ENCODE data around the gene TENM4.

The TENM4 gene

DNA sequence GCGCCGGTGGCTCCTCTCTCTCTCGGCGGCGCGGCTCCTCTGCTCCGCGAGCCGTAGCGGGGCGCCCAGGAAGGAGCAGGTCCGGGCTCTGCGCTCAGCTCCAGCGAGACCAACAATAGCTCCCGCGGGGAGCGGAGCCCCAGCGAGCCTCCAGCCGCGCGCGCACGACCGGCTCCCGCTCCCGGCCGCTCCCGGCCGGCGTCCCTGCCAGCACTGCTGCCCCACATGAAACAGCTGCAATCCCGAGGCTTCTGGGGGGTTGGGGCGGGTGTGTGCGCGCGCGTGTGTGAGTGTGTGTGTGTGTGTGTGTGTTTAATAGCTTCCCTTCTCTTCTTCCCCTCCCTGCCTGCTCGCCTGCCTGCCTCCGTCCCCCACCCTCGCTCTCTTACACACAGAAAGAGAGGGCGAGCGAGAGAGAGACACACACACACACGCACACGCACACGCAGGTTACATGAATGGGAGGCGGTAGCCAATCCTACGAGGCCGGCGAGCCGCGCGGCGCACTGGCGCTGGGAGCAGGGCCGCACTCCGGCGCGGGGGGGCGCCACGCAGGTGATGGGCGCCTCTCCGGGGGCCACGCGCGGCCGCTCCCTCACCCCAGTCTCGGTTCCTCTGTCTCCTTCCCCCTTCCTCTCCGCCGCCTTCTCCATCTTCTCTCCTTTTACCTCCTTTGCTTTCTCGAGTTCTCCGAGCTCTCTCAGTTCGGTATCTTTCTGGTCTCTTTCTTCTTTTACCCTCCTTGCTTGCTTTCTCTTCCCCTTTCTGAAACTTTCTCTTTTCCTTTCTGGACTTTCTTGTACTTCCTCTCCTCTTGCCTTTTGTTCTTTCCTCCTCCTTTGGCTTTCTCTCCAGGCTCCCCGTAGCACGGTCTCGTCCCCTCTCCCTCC is at the start of gene TENM4:
Gene TENM4 (minus strand): TSS at position 460 of the 890 bp plus-strand sequence. CDS start 371,086 bp downstream, outside the sequence.
- DNase-seq (ENCODE audit: low read depth): no peak

DNA sequence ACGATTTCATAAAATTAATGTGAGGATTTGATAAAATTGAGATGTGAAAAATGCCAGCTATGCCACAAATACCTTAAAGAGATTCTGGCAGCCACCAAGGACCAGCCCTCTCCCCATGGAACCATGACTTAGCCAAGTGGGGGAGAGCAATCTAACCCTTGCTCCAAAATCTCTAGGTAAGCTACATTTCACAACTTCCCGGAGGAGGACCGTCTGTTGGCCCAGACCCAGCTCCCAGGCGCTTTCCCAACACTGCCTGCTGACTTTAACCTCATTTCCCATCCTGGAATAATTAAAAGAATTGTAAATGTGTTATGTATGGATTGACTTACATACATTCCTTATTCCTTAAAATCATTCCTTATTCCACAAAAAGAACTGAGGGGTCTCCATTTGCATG is 47.5 kb upstream of the TENM4 start:
- DNase-seq (ENCODE audit: low read depth): no peak

DNA sequence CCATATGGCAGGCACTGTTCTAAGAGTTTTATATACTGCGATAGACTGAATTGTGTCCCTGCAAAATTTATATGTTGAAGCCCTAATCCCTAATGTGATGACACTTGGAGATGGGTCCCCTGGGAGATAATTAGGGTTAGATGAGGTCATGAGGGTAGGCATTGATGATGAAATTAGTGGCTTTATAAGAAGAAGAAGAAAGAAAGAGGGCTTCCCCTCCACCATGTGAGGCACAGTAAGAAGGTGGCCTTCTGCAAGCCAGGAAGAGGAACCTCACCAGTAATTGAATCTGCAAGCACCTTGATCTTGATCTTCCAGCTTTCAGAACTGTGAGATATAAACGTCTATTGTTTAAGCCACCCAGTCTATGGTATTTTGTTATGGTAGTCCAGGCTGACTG is 46.6 kb upstream of the TENM4 start:
- DNase-seq (ENCODE audit: low read depth): no peak

DNA sequence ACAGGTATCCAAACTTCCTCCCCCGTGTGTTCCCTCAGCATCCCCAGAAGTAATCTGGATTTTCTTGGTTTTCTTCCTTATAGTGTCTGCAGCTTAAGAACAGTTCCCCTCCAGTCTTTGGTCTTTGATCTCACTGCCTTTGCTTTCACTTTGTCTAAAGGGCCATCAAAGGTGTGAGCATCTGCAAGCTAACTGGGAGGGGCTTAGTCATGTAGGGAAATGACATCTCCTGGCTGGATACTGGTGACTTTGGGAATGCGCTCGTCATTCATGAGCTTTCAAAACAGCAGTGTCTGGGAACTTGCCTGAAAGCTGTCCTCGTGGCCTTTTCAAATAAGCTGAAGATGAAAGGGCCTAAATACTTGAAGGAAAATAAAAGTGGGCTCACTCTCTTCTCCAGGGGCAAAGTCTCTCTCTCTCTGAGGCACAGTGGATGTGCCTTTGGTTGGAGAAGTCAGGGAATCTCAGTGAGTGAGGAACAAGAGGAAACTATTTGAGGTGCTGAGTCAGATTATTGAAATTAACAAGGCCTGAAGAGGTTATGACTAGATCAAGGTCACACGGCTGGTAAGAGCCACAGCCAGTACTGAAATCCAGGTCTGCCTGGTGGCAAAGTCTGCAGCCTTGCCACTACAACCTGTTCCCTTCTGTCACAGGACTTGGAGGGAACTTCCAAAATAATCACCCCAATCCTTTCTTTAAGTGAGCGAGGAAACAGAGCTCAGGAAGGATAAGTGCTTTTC is 45.6 kb upstream of the TENM4 start:
- no peak for DNase-seq (ENCODE audit: low read depth)

DNA sequence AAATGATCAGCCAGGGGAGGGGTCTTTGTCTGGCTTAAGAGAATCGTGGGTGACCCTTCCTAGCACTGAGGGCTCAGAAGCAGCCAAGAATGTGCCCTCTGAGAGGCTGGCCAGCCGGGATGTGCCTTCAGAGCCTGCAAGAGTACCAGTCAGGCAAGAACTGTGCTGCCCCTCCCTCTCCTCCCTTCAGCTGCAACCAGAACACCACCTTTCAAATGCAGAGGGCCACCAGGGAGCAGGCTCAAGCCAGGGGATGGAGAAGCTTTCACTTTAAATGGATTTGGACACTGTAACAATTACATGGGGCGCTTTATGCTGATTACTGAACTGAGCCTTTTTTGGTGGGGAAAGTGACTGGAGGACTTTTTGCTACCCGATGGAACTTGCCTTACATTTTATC is 44.9 kb upstream of the TENM4 start:
- DNase-seq (ENCODE audit: low read depth): no peak

DNA sequence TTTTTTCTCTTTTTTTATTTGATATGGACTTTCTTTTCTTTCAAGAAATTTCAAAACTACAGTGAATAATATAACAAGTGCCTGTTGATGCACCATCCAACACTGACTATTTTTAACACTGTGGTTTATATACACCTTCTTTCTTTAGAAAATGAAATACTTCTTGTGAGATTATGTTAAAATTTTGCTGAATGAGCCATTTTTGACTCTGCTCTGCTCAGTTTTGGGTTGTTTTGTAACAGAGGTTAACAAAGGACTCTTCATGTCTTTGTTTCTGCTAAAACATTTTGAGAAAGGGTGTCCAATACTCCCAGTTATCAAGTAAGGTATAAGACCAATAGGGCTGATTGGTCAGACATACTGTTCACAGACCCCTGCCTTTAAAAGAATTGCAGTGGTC is 44.0 kb upstream of the TENM4 start:
- no peak for DNase-seq (ENCODE audit: low read depth)

DNA sequence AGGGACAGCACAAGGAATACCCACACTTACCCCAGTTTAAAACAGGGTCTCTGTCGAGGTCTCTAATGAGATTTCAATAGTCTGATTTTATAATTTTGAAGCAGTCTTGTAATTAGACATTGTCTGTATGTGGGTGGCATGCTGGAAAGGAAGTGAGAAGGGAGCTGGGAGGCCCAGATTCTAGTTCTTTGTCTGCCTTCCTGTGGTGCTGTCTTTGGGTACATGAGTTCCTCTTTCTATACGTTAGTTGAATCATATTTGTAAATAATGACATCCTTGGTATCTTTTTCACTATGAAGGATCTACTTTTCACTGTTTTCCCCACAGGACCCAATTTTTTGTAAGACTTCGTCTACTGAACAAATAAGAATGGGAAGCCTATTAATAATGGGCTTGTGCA is 42.0 kb upstream of the TENM4 start:
- no peak for DNase-seq (ENCODE audit: low read depth)

DNA sequence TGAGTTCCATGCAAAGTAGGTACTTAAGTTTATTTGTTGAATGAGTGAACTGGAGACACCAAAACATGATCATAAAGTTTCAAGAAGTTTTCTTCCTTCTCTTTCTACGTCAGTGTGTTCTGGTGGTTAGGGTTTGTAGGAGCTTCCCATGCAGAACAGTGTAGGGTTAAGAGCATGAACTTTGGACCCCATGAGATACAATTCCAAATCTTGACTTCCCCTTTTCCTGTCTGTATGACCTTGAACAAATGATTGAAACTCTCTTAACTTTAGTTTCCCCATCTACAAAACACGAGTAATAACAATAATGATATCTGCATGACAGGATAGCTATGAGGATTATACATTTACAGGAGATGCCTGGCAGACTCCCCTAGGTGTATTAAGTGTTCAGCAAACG is 41.0 kb upstream of the TENM4 start:
- no peak for DNase-seq (ENCODE audit: low read depth)

DNA sequence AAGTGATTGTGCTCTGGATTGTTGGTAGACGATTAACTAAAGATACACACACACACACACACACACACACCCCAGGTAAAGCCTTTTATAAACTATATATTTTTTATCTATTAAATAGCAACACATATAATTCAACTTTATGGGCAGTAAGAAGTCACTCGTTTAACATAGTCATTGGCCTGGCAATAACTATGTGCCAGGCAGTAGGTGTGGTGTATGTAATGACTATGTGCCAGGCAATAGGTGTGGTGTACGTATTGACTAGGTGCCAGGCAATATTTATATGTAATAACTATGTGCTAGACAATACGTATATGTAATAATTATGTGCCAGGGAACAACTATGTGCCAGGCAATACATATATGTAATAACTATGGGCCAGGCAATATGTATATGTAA is 40.0 kb upstream of the TENM4 start:
- DNase-seq (ENCODE audit: low read depth): no peak

DNA sequence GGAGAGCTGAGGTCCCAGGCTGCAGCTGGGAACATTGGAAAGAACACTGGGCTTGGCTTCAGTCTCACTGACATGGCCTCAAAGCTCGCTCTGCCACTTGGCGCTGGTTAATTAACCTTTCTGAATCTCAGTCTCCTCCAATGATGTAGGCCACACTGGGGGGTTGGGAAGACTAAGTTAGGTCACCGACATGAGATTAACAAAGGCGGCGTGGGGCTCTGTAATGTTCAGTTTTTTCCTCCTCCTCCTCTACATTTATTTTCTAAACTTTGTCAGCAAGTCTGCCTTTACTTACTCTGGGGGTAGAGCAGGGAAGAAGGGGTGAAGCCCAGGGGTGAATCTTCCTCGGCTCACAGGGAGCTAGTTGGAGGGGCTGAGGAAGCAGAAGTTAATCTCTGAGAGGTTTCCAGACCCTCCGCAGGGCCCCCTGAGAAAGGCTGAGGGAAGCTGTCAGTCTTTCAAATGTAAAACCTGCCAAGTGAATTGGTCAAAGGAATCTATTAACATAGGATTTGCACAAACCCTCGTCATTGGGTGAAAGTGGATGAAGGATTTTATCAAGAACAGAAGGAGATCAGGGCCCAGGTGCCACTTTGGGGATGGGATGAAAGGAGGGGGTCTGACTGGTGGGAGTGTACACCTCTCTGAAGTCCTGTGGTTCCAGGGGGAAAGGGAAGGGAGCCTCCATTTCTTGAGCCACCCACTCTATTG is 32.1 kb upstream of the TENM4 start:
- DNase-seq (ENCODE audit: low read depth): no peak

DNA sequence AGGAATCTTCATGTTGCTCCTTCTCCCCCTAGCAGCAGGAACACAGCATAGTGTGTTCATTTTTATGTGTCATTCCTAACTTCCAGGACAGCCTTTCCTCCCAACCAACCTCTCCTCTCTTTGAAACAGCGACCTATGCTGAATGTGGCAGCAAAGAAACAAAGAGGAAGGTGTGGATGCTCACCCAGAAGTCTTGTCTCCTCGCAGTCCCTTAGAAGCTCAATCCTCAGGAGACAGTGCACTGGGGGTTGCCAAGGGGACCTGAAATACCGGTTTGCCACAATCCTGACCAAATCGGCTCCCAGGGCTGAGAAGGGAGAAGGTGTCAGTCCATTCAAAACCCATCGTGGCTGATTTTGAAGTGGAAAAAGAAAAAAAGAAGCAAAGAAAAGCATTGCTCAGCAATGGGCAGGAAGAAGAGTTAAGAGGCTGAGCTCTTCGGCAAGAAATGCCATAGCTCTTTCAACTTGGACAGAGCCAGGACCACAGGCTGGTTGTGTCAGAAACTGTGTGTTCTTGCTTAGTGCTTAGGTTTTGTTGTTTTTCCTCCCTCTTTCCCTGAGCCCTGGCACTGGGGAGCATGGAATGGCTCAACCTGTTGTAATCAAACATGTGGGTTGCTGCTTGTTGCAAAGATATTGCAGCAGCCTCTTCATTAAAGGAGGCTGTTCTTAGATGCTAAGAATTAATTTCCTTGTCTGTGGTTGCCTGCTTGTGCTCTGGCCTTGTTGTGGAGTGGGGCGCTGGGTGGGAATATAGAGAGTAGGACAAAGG is 30.4 kb upstream of the TENM4 start:
- DNase-seq (ENCODE audit: low read depth): no peak

DNA sequence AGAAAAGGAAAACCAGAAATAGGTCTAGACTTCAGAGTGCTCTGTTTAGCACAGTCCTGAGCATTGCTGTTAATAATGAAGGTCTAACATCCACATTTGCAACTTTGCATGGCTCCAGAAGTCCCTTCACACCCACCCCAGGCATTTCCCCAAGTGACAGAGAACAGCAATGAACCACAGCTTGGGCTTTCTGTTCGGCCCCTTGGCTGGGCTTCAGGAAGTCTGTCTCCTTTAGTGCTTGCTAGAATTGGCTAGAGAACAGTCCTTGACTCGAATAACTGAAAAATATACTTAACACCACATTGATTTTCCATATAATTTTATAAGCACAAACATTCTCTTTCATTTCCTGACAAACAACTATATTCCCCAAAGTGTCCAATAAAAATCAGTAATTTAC is 29.3 kb upstream of the TENM4 start:
- no peak for DNase-seq (ENCODE audit: low read depth)

DNA sequence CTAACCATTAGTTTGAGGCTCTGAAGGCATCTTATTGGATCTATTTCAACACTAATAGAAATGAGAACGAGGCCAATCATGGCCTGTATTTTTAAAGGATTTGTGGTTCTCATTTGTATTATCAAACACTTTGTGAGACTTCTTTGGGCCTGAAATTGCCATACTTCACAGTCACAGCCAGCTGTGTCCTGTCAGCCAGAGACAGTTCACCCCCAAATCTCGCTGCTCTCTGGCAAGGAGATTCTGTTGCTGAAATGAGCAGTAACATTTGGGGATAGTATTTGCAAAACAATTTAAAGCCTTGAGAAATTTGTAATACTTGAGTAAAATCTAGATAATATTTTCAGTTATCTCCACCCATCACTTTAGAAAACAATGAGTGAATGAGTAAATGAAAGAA is 26.9 kb upstream of the TENM4 start:
- DNase-seq (ENCODE audit: low read depth): no peak

DNA sequence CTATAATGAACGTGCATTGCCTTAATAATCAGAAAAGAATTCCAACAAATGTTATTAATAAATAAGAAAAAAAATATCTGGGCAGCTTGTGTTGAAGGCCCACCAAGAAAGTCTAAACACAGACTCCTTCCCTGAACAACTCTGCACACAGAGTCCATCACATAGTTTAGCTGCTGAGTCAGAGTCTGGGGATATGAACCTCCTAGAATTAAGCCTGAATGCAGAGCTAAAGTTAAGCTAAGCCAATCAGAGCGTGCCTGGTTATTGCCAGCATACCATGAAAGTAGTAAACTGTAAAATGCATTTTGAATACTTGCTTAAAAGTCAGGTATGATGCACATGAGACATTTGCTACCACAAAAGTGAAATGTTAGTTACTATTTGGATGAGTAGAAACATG is 25.6 kb upstream of the TENM4 start:
- no peak for DNase-seq (ENCODE audit: low read depth)

DNA sequence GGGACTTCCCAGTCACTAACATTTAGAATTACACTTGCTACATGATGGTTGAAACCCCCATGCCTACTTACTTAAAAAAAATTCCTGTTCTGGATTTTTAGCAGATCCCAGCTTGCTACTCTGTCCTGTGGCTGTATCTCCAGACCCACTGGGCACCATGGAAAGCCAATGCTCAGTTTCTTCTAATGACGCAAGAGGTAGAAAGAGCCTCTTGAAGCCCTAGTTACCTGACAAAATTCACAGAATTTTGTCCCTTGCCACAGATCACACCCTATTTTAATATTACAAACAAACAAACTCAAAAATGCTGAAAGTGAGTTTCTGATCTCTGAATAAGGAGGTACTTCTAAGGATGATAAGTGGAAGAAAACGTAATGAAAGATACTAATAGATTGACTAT is 24.3 kb upstream of the TENM4 start:
- no peak for DNase-seq (ENCODE audit: low read depth)

DNA sequence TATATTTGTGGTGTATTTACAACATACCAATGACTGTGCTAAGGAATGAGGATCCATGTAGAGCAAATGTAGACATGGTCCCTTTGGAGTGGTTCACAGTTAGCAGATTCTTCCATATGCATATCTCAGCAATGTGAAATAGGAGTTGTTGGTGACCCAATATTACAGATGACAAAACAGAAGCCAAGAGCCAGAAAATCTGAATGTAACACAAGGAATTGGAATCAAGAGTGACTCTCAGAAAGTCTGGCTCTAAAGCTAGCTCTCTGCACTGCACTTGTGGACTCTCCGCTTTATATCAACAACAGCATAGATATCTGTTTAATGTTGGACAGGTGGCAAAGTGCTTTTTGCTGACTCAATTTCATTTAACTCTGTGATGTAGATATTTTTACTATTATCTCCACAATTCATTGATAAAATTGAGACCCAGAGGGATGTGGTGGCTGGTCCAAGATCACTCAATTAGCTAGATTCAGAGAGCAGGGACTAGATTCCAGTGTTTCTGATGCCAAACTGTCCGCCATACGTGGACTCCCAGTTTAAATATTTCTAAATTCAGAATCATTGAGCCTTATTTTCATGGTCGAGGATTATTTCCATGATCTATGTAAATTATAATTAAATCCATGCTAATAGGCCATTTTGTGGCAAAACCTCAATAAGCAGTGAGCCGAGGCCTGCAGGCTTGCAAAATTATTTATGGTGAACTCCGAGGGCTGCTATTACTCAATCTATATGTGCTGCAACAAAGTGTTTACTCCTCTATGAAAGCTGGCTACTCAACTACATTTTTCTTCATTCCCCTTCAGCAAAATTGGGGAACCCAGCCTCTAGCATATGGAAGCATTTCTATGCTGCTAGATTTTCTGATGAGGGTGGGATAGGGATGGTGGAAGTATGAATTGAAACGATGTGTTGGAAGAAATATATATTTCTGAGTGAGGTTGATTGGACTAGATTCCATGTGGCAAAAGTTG is 21.1 kb upstream of the TENM4 start:
- DNase-seq (ENCODE audit: low read depth): no peak

DNA sequence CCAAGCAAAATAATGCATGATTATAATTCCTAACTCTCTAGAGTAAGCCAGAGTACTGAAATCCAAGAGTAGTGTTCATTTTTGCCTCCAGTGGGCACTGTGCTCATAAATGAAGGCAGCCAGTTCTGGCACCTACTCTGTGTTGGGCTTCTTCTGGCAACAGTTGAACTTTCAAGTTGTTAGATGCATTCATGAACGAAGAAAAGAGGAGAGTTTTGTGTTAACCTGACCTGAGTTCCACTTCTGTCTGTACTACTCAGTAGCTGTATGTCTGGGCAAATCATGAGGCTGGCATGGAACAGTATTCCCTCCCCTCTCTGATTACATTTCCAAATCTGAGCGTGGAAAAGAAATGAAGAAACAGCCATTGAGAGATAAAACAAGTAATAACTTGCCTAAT is 20.3 kb upstream of the TENM4 start:
- DNase-seq (ENCODE audit: low read depth): no peak

DNA sequence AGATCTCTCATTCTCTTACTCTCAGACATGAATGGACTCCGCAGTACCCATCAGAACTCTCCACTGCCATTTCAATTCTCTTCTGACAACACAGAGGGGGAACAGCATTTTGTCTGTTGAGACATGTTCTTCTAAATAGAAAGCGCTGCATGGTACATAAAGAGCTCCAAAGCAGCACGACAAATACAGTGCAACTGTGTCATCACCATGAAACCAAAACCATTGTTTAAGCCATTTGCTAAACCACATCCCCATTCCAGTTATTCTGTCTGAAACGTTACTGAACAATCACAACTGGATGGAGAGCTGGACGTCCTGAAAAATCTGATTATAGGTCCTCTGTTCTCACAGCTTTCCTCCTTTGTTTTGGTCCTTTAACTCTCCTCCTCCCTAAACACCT is 17.9 kb upstream of the TENM4 start:
- no peak for DNase-seq (ENCODE audit: low read depth)

DNA sequence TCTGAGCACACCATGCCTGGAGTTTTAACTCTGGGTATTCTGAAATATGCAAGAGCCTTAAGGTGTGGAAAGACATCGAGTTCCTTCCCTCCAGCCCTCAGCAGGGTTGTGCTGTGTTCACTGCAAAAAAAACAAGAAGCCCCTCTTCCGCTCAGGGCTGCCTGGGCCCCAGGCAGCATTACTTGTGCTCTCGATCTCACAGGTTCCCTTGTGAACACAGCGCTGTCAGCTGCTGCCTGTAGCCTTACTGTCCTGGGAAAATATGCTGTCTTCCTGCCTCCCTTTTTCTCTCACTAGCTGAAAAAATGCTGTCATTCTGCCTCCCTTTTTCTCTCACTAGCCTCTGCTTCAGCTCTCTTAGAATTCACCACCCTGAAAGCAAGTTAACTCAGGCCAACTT is 15.7 kb upstream of the TENM4 start:
- DNase-seq (ENCODE audit: low read depth): no peak

DNA sequence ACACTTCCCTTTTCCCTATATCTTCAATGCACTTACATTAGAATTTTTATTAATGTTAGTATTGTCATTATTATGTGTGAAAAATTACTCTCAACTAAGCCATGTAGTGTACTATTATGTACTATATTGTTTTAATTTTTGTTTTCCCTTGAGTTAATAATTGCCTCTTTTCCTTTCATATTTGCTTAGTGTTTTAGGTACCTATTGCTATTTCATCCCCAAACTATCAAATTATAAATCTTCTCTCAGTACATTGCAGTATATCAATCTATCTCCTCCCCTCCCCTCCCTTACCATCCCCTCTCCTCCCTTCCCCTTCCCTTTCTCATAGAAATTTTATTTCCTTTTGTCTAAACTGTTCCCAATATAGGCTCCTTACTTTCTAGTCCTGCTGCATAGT is 12.8 kb upstream of the TENM4 start:
- no peak for DNase-seq (ENCODE audit: low read depth)

DNA sequence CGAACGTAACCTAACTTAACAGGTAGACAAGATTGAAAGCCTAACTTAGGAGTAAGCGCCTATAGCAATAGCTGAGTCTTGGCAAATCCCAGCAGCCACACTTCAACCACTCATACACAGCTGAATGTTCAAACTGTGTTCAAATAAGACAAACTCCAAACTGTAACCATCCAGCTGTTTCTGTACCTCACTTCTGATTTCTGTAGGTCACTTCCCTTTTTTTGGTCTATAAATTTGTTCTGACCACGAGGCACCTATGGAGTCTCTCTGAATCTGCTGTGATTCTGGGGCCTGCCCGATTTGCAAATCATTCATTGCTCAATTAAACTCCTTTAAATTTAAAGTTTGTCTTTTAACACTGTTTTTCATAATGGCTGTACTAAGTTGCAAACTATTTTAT is 8.2 kb upstream of the TENM4 start:
- no peak for DNase-seq (ENCODE audit: low read depth)
